Vagina (tissue), 2 donors: ENCODE results near the gene DDX54.

ENCODE experiments used
- POLR2A ChIP-seq, 2 donors: fragments of 450-650 bp; IDR thresholded peaks; one replicate each; pipeline ENCODE4 v1.6.1; 2017; ENCODE audit warnings: antibody characterized with exemption in 2 of 2, mild to moderate bottlenecking in 2 of 2, moderate library complexity in 2 of 2
- TF ChIP-seq, protein P1 (sequence below), 3 experiments: fragments of 450-650 bp in 2 of 3; fragments of 200-600 bp in 1 of 3; sonication (generic) in 1 of 3; IDR thresholded peaks; one replicate each; pipeline ENCODE4 v1.5.1; 2017 to 2019; ENCODE audit warnings: antibody characterized with exemption in 3 of 3, mild to moderate bottlenecking in 2 of 3, moderate library complexity in 2 of 3

DNA sequence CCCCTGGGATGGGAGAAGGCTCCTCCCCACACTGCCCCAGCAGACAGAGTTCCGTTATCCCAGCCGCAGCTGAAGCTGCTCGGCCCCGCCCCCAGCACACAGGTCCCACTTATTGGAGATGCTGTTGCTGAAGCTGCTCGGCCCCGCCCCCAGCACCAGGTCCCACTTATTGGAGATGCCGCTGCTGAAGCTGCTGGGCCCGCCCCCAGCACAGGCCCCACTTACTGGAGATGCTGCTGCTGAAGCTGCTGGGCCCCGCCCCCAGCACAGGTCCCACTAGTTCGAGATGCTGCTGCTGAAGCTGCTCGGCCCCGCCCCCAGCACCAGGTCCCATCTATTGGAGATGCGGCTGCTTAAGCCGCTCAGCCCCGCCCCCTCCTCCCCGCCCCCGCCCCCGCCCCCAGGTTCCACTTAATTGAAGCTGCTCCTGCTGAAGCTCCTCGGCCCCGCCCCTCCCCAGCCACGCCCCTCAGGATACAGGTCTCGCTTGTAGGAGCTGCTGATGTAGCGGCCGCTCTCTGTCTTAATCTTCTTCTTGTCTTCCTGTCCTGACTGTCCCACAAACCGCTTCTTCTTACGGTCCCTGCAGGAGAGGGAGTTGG lies 23.8 kb downstream of the DDX54 start:
- TF ChIP-seq, protein P1, sequence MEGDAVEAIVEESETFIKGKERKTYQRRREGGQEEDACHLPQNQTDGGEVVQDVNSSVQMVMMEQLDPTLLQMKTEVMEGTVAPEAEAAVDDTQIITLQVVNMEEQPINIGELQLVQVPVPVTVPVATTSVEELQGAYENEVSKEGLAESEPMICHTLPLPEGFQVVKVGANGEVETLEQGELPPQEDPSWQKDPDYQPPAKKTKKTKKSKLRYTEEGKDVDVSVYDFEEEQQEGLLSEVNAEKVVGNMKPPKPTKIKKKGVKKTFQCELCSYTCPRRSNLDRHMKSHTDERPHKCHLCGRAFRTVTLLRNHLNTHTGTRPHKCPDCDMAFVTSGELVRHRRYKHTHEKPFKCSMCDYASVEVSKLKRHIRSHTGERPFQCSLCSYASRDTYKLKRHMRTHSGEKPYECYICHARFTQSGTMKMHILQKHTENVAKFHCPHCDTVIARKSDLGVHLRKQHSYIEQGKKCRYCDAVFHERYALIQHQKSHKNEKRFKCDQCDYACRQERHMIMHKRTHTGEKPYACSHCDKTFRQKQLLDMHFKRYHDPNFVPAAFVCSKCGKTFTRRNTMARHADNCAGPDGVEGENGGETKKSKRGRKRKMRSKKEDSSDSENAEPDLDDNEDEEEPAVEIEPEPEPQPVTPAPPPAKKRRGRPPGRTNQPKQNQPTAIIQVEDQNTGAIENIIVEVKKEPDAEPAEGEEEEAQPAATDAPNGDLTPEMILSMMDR (IDR thresholded peaks at IDR 0.05) = no peak
- TF ChIP-seq POLR2A (IDR thresholded peaks at IDR 0.05) = no peak
